GM18909 (cell line): Measurements from ENCODE around the gene MCAT.

Experiments
- ATAC-seq: cut with Tn5 transposase; IDR thresholded peaks from one replicate; pipeline ENCODE4 v1.9.1; 2021; ENCODE audit warnings: mild to moderate bottlenecking; ENCODE audit not compliant: unreplicated experiment, poor library complexity

MCAT gene

GRCh38 chr22:43101306-43101705 is 41.9 kb downstream of the MCAT start:
- ATAC-seq: no peak

GRCh38 chr22:43100225-43100624 is 43.0 kb downstream of the MCAT start:
- ATAC-seq: no peak

- no peak for ATAC-seq
These were observed 44.1 kb downstream of the MCAT start for GRCh38 chr22:43099095-43099494.

- no peak for ATAC-seq
These were observed 44.8 kb downstream of the MCAT start for GRCh38 chr22:43098356-43098755.

GRCh38 chr22:43096420-43096819 is 46.8 kb downstream of the MCAT start:
- ATAC-seq: no peak

- no peak for ATAC-seq
These were observed 48.6 kb downstream of the MCAT start for GRCh38 chr22:43094551-43094950.

- ATAC-seq: no peak
These were observed 49.1 kb downstream of the MCAT start for GRCh38 chr22:43094085-43094484.

DNA sequence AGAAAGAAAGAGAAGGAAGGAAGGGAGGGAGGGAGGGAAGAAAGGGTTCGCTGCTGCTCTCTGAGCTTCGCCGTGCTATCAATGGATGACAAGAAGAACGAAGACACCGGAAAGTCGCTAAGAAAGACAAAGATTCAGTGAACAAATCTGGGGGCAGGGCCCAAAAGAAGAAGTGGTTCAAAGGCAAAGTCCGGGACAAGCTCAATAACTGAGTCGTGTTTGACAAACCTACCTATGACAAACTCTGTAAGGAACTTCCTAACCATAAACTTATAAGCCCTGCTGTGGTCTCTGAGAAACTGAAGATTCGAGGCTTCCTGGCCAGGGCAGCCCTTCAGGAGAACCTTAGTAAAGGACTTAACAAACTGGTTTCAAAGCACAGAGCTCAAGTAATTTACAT is 51.1 kb downstream of the MCAT start:
- ATAC-seq: no peak

- ATAC-seq: no peak
These were observed 52.9 kb downstream of the MCAT start for GRCh38 chr22:43090130-43090789.

DNA sequence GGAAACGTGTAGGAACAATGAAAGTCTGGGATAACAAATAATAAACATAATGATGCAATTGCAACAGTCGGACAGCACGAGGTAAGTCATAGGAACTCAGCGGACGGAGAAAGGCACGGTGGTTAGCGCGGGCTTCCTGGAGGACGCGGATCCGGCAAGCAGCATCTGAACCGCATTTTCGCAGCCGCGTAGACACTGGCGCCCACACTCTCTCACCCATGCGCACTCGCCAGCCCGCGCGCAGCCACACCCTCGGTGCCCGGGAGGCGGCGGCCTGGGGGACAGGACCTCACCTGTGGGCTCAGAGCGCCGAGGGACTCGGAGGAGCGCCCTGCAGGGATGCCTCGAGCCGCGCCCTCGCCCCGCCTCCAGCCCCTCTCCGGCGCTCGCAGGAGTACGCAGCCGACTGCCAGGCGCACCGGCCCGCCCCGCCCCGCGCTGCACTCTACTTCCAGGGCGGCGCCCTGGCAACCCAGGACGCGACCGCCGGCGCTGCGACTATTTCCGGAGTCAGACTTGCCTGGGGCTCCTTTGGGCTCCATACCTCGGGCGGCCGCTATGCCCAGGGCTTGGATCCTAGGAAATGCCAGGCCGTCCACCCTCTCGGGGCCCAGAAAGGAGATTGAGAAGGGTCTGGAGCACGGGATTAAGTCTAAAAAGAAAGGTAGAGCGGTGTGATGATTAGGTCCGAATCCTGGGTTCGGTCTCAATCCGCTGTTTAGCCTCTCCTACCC is 54.0 kb downstream of the MCAT start, which contains the start of gene TTLL1:
Gene TTLL1 (minus strand): TSS at position 408 of the 734 bp plus-strand sequence. CDS start 13,805 bp downstream, outside the sequence.
- peak; percentile 87 for ATAC-seq

GRCh38 chr22:43088627-43088983 is 54.6 kb downstream of the MCAT start:
- no peak for ATAC-seq

- ATAC-seq: no peak
These were observed 57.3 kb downstream of the MCAT start for GRCh38 chr22:43085658-43086606.
